ENCODE measurements around the gene MBLAC2.

GRCh38 chr5:90483206-90483605 lies 8.6 kb upstream of the MBLAC2 start:
- TF ChIP-seq EZH2 (IDR thresholded peaks at IDR 0.05; ENCODE audit: low read length, missing control alignments) = no peak
- no peak for TF ChIP-seq CTCF (conservative IDR thresholded peaks at IDR 0.05 in 1 of 2, IDR thresholded peaks at IDR 0.05 in 1 of 2; ENCODE audit: low read depth in 1 of 2, low read length in 2 of 2)
